Kidney (tissue), 14 donors: ENCODE data around the gene LAMA5. TPM values are rescaled to one million over a fixed set of nuclear protein-coding genes. Genes with fewer than 3 reads are reported as not detected.
A peak's percentile ranks its signal among the peaks of the same experiment; 100 is the strongest.

ENCODE experiments used
- DNase-seq, 5 donors: peaks; one replicate each; pipeline ENCODE4 v3.0.0-alpha.2; 2013 to 2020
- FAIRE-seq: peaks from 2 replicates; lab custom pipeline; 2012; peaks lifted over from hg19 to GRCh38; lab: Jason Lieb, UNC
- H3K27ac ChIP-seq, 2 donors: one replicate each; pipeline ENCODE4 v1.7.0; 2013; ENCODE audit warnings: low read depth in 2 of 2, low read length in 2 of 2, inconsistent platforms in 1 of 2
- H3K27me3 ChIP-seq: one replicate; pipeline ENCODE4 v1.7.1; 2013; ENCODE audit warnings: low read length, inconsistent platforms; ENCODE audit not compliant: control insufficient read depth, insufficient read depth
- H3K36me3 ChIP-seq, 3 donors: one replicate each; pipeline versions ENCODE4 v1.7.0 to v1.7.1; 2013; ENCODE audit warnings: low read length in 3 of 3, control low read depth in 1 of 3, inconsistent platforms in 1 of 3; ENCODE audit not compliant: insufficient read depth in 3 of 3, control insufficient read depth in 2 of 3
- H3K4me1 ChIP-seq, 3 donors: one replicate each; pipeline versions ENCODE4 v1.7.0 to v1.7.1; 2013; ENCODE audit warnings: low read length in 3 of 3, inconsistent platforms in 1 of 3, low read depth in 1 of 3; ENCODE audit not compliant: control insufficient read depth in 2 of 3, insufficient read depth in 2 of 3
- H3K4me3 ChIP-seq, 3 donors: one replicate each; pipeline versions ENCODE4 v1.7.0 to v1.8.1; 2013; ENCODE audit warnings: low read length in 3 of 3, control low read depth in 1 of 3, inconsistent platforms in 1 of 3
- H3K9ac ChIP-seq, 3 donors: one replicate each; pipeline versions ENCODE4 v1.7.0 to v1.7.1; 2013; ENCODE audit warnings: low read length in 3 of 3, control low read depth in 1 of 3, inconsistent platforms in 1 of 3
- H3K9me3 ChIP-seq, 3 donors: one replicate each; pipeline versions ENCODE4 v1.7.0 to v1.7.1; 2013; ENCODE audit warnings: low read length in 3 of 3, control low read depth in 1 of 3, inconsistent platforms in 1 of 3; ENCODE audit not compliant: control insufficient read depth in 2 of 3, insufficient read depth in 1 of 3
- CTCF ChIP-seq: IDR thresholded peaks from 3 replicates; pipeline ENCODE4 v1.5.1; 2012; ENCODE audit warnings: mild to moderate bottlenecking, moderate library complexity, borderline replicate concordance; ENCODE audit not compliant: insufficient read depth; ENCODE audit errors: extremely low read depth
- intact Hi-C: fragments of 100-400 bp; cut with DNase I; formaldehyde crosslinking; loops from one replicate; pipeline ENCODE4 v1.11.1; 2022
- polyA plus RNA-seq: library from polyadenylated mRNA; stranded (reverse); fragments of 350-450 nt; fragmentation: Illumina TruSeq; extraction: RNeasy Lipid Tissue Mini Kit (QIAGEN cat#74804); gene quantifications from one replicate; pipeline ENCODE4 v1.2.3, GENCODE V29; 2014; ENCODE audit warnings: low read depth, low replicate concordance; ENCODE audit not compliant: insufficient read depth
- total RNA-seq: library from RNA; stranded (reverse); fragmentation: NEBNext Ultra II Directional; extraction: Animal tissue kit (Norgen Biotek cat#: 25700); gene quantifications from one replicate; pipeline ENCODE4 v1.2.1, GENCODE V29; 2021
- donor health status: control.
- donor health status: control.
- donor health status: control.
- donor health status: control.
- donor health status: control.
- donor health status: DM: yes; HTN: yes; CAD: no.
- donor health status: Normal renal cell carcinoma (clear cell type).

Gene LAMA5
- total and polyA plus RNA-seq, 2 donors from 2014 or later: 94.0 to 342 TPM

GRCh38 chr20:62299666-62300236 lies 67.4 kb downstream of the LAMA5 start:
- intact Hi-C loops: loop anchor here (5.0 kb wide), 1 partner anchor 78 kb away; no protein-coding TSS in a partner anchor
- no peak overlapping the region for H3K4me3 ChIP-seq
- H3K36me3 ChIP-seq: peaks cover 0 to 9% (median 8%) of the 10 kb centered on the region in 3 donors
- no peak overlapping the region for H3K27ac ChIP-seq
- H3K27me3 ChIP-seq: no peaks in the 10 kb centered on the region
- no peaks in the 10 kb centered on the region for H3K9me3 ChIP-seq
- no peak for DNase-seq
- no peak for TF ChIP-seq CTCF
- no peak for FAIRE-seq
- no peak overlapping the region for H3K9ac ChIP-seq
- peaks cover 0 to 12% (median 8%) of the 10 kb centered on the region in 3 donors for H3K4me1 ChIP-seq

- Histone ChIP-seq H3K27ac (no peak overlapping the region), H3K4me3 (no peak overlapping the region), H3K27me3 (no peaks in the 10 kb centered on the region), H3K9ac (no peak overlapping the region), H3K9me3 (no peaks in the 10 kb centered on the region), H3K36me3 (peaks cover 0 to 15% (median 13%) of the 10 kb centered on the region in 3 donors), H3K4me1 (peaks cover 0 to 2% (median 0%) of the 10 kb centered on the region in 3 donors)
- no peak for FAIRE-seq
- TF ChIP-seq CTCF: no peak
- DNase-seq: peak in 1 of 5 donors; percentile 71
- intact Hi-C loops: no loop called here
Measured at GRCh38 chr20:62298577-62299249, 68.4 kb downstream of the LAMA5 start.

DNA sequence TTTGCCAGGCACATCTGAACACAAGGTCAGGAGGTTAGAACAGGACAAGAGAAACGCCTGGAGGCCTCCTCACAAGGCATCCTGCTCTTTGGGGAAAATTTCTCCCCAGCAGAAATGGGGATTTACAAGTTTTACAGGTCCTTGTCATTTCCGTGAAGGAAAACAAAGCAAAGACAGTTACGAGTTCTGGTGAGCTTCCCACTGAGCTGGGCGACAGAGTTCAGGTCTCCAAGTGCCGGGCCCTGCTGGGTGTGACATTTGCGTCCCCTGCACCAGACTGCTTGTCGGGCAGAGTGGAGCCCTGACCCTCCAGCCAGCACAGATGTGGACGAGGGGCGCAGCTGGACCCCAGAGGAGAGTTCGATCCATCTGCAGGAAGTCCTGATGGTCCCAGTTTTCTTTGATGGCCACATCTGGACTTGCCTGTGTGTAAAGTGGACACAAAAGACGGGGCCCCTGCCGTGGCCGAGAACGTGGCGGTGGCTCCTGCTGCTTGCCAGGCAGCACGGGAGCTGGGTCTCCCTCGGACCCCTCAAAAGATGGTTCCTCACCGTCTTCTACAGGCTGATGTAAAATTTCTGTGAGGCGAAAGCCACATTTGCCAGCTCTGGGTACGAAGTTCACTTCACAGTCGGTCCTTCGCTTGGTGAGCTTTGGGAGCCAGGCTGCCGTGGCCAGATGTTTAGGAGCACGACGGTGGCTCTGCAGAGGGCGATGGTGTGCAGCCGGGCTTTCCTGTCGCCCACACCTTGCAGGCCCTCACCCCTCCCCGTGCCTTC lies 69.5 kb downstream of the LAMA5 start:
- no peak for DNase-seq
- Histone ChIP-seq H3K36me3 (peaks cover 0 to 20% (median 19%) of the 10 kb centered on the region in 3 donors), H3K4me3 (no peak overlapping the region), H3K4me1 (no peaks in the 10 kb centered on the region), H3K27me3 (no peaks in the 10 kb centered on the region), H3K9me3 (no peaks in the 10 kb centered on the region), H3K9ac (no peak overlapping the region), H3K27ac (no peak overlapping the region)
- intact Hi-C loops: no loop called here
- TF ChIP-seq CTCF: no peak
- no peak for FAIRE-seq
